GM18951 (cell line): Measurements from ENCODE around the gene TMEM63A.
"Not testable (repeated sequence)": the region's sequence is repeated elsewhere in the genome, so short reads cannot be mapped to it uniquely, and the experiment has no call there.

ENCODE experiments used
- POLR2A ChIP-seq: IDR thresholded peaks from 4 replicates; pipeline ENCODE4 v1.6.1; 2011; ENCODE audit warnings: mild to moderate bottlenecking; ENCODE audit not compliant: insufficient read length, insufficient read depth; ENCODE audit errors: extremely low read depth
- in situ Hi-C: fragments of 300-500 bp; cut with MboI; formaldehyde crosslinking; loops from one replicate; pipeline ENCODE4 v1.12.0; 2022; ENCODE audit warnings: low sequenced_read_pairs, mixed read lengths, inconsistent platforms; ENCODE audit not compliant: unreplicated experiment

Gene TMEM63A

DNA sequence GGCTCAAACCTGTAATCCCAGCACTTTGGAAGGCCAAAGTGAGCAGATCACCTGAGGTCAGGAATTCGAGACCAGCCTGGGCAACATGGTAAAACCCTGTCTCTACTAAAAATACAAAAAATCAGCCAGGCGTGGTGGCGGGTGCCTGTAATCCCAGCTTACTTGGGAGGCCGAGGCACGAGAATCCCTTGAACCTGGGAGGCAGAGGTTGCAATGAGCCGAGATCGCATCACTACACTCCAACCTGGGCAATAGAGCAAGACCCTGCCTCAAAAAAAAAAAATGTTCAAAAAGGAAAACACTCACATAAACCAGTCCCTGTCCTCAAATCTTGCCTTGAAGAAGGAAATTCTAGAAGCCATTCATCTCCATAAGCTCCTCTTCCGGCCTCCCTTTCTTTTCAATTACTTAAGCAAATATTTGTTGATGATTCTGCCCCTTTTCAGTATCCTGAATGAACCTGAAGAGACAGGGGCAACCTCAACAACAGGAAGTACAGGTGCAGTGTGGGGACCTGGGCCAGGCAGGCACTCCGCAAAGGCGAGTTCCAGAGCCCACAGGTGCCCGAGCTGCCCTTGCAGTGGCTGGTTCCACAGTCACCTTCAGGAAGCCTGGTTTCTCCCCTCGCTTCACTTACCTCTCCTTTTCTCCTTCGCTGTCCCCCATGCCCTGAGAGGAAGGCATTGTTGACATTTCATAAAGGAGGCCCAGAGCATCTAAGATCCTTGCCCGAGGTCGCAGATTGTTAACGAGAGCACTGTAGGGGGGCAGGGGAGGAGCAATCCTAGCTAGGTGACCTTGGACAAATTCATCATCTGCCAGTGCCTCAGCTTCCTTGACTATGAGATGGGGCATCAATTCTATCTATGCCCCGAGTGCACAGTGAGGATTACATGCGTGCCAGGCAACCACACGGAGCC is 15.7 kb upstream of the TMEM63A start:
- in situ Hi-C loops = no loop called here
- no peak for TF ChIP-seq POLR2A

GRCh38 chr1:225896937-225897549 is 14.9 kb upstream of the TMEM63A start:
- TF ChIP-seq POLR2A = peak; percentile 34
- in situ Hi-C loops = no loop called here

DNA sequence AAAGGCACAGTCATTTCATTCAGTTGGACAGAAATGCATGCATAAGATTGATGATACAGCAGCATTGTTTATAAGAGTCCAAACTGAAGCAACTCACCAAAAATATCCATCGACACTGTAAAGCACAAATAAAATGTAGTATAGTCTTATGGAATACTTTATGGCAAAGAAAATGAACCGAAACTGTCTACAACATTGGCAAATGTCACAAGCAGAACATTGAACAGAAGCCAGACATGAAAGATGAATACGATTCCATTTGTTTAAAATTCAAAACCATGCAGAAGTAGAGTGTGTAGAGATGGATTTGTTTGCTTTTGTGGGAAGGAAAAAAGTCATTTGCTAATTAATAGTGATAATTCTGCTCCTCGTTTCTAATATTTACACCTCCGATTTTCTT is 14.3 kb upstream of the TMEM63A start:
- in situ Hi-C loops = no loop called here
- no peak for TF ChIP-seq POLR2A

GRCh38 chr1:225892307-225892706 is 10.1 kb upstream of the TMEM63A start:
- in situ Hi-C loops = no loop called here

DNA sequence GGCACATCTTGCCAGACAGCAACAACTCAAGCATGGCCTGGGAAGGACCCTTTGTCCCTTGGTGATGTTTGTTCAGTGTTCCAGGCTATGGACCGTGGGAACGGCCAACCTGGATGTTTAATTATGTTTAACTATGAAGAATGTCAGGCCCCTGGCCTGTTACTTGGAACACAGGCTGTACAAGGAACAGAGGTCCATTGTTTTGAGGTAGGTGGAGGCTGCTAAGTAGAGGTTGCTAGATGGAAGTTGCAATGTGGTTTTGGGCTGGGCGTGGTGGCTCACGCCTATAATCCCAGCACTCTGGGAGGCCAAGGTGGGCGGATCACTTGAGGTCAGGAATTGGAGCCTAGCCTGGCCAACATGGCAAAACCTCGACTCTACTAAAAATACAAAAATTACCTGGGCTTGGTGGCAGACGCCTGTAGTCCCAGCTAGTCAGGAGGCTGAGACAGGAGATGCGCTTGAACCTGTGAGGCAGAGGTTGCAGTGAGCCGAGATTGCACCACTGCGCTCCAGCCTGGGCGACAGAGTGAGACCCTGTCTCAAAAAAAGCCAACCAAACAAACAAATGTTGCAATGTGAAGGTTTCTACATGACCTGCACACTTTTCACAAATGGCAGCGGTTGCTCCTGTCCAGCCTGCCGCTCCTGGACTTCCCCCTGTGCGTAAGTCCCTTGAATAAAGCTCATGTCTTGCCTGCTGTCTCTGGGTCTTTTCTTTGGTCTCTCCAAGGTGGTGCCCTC is 9.2 kb upstream of the TMEM63A start:
- no peak for TF ChIP-seq POLR2A
- in situ Hi-C loops = no loop called here

More at GRCh38 chr1:225892307-225892706, 10.1 kb upstream of the TMEM63A start:
- TF ChIP-seq POLR2A = no peak

DNA sequence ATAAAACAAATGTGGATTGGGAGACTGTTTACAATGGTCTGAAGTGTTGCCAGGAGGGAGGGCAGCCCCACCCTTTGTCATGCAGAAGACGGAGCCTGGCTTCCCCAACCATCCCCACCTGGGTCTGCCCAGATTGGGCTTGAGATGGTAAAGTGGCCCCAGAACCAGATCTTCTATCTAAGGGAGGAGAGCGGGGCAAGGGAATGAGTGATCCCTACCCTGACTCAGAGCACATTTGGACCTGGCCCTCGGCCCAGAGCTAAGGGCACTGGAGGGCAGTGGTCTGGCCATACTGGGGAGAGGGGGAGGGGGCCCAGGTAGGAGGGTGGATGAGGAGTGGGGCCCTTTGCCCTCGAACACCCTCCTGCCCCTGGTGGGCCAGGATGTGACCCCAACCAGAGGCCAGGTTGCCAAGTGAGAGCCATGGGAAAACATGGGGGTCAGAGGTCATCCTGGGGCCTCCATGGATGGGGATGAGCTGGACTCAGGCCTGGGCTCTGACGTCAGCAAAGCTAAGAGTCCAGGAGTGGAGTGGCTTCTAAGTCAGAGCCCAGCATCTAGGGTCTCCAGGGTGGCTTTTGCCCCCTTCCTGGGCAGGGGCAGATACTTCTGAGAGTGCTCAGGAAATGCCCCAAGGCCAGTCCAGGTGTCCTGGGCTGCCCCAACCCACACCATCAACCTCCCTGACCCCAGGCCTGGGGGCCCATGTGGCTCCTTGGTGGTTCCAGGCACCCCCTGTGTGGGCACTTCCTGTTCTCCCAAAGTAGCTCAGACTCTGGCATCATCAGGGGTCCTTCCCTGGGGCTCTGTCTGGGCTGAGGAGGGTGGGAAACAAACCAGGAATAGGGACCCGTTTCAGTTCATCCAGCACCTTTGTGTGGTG is 8.4 kb upstream of the TMEM63A start:
- no peak for TF ChIP-seq POLR2A
- in situ Hi-C loops = no loop called here

- in situ Hi-C loops = no loop called here
- no peak for TF ChIP-seq POLR2A
Observed at GRCh38 chr1:225889743-225890142, 7.6 kb upstream of the TMEM63A start.

DNA sequence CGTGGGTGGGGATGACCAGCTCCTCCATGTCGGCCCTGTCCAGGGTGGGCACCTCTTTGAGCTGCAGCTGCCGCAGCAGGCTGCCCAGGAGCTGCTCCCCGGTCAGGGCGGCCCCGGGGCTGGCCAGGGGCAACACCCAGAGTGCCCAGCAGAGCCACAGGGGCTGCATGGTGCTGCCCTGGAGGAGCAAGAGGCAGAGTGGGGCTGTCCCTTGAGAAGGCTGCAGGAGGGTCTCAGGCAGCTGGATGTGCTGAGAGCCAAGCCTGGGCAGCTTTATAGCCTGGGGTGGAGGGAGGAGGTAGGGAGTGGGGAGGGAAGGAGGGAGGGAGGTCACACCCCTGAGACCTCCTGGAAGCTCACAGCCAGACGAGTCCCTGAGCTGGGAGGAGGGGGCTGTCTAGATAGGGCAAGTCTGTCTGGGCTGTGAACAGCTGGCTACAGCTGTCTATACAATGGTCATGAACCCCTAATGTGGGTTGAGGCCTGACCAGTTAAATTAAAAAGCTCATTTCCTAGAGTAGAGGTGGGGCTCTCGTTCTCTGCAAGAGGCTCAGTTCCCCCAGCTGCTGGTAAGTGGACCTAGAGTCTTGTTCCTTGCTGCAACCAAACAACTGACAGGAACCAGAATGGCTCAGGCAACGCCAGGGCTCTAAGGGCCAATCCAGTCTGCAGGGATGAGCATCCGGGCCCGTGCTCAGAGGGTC is 6.9 kb upstream of the TMEM63A start, which contains the start of gene LEFTY1:
Gene LEFTY1, minus strand, starts transcription at position 249 of the 704 bp plus-strand sequence. Its CDS starts 80 bp downstream, at position 169.
- TF ChIP-seq POLR2A = no peak
- in situ Hi-C loops = no loop called here

GRCh38 chr1:225888289-225888897 is 6.2 kb upstream of the TMEM63A start:
- in situ Hi-C loops = no loop called here
- no peak for TF ChIP-seq POLR2A

DNA sequence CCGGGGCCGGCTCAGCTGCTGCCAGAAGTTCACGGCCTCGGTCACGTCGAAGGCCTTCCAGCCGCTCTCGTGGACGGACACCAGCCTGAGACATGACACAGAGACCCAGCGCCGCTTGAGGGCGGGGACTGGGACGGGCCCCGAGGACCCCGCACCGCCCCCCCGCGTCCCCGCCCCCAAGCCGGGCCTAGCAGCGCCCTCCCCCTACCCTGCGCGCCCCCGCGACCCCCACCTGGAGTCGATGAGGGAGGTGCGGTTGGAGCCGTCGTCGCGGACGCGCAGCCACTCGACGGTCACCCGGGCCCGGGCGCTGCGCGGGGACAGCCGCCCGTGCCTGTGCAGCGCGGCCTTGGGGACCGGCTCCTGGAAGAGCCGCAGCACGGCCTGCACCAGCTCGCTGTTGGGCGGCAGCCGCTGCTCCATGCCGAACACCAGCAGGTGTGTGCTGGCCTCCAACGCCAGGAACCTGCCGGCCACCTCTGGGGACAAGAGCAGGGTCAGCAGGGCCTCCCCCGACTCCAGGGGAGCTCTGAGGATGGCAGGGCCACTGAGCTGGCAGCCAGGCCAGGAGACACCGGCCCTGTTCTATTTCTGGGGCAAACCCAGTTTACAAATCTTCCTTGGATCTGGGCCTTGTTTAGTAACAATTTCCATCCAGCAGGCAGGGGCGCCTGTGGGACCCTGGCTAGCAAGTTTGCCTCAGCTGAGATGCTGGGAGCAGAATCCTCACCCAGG is 5.5 kb upstream of the TMEM63A start:
- in situ Hi-C loops = not testable (repeated sequence)

GRCh38 chr1:225887030-225887314 is 4.8 kb upstream of the TMEM63A start:
- in situ Hi-C loops = no loop called here
- TF ChIP-seq POLR2A = no peak
